ENCODE data around the gene CLDN15. TPM values are rescaled to one million over a fixed set of nuclear protein-coding genes. Genes with fewer than 3 reads are reported as not detected.
A peak's percentile ranks its signal among the peaks of the same experiment; 100 is the strongest.

Gene CLDN15
- total RNA-seq, 1 experiment from 2014 or later = 9.1 TPM

GRCh38 chr7:101220295-101220694 lies 17.3 kb downstream of the CLDN15 start:
- H3K4me1 Mint-ChIP-seq (ENCODE audit: low read depth, unreplicated experiment) = peaks cover 30% of the 10 kb centered on the region
- no peaks in the 10 kb centered on the region for H3K9me3 Mint-ChIP-seq (ENCODE audit: unreplicated experiment)
- no peaks in the 10 kb centered on the region for H3K27me3 ChIP-seq (replicated peaks; ENCODE audit: control insufficient read depth, insufficient read depth, low read length)
- no peak overlapping the region for H3K4me3 Mint-ChIP-seq (ENCODE audit: unreplicated experiment)
- H3K36me3 Mint-ChIP-seq (ENCODE audit: insufficient read depth, unreplicated experiment) = peaks cover 44% of the 10 kb centered on the region
- no peaks in the 10 kb centered on the region for H3K27me3 Mint-ChIP-seq (ENCODE audit: insufficient read depth, unreplicated experiment)
- no peak overlapping the region for H3K4me3 ChIP-seq (ENCODE audit: low read depth, low read length)
- DNase-seq = no peak
- intact Hi-C loops (cut with micrococcal nuclease; ENCODE audit: unreplicated experiment) = no loop called here
- BruUV-seq (replicated peaks) = no TSS peak
- no peaks in the 10 kb centered on the region for H3K9me3 ChIP-seq
- ChIA-PET POLR2A (no interaction called here), CTCF (interaction anchor here (0.6 to 1.4 kb wide), 3 partner anchors 24 to 602 kb away, joined by 3 to 6 read pairs (median 6); no protein-coding TSS in a partner anchor)
- no peak overlapping the region for H3K27ac Mint-ChIP-seq (ENCODE audit: unreplicated experiment)
- H3K36me3 ChIP-seq (ENCODE audit: control insufficient read depth, insufficient read depth, low read length) = no peaks in the 10 kb centered on the region
- peaks cover 22% of the 10 kb centered on the region for H3K4me1 ChIP-seq
- TF ChIP-seq CTCF (IDR thresholded peaks at IDR 0.05; ENCODE audit: insufficient read depth in 1 of 2, low read depth in 1 of 2, low read length in 1 of 2, severe bottlenecking in 1 of 2, unreplicated experiment in 1 of 2) = no peak

- ChIA-PET CTCF (interaction anchor here (0.6 to 2.8 kb wide), 15 partner anchors 10 to 715 kb away, joined by 3 to 49 read pairs (median 4); partner anchors contain the start of genes FIS1 and SERPINE1), POLR2A (interaction anchor here (0.6 to 2.0 kb wide), 11 partner anchors 10 to 146 kb away, joined by 3 to 15 read pairs (median 6); partner anchors contain the start of genes FIS1, MOGAT3 and VGF)
- no peaks in the 10 kb centered on the region for H3K27me3 Mint-ChIP-seq (ENCODE audit: insufficient read depth, unreplicated experiment)
- no peaks in the 10 kb centered on the region for H3K27me3 ChIP-seq (replicated peaks; ENCODE audit: control insufficient read depth, insufficient read depth, low read length)
- peak overlapping the region; percentile 83 for H3K4me3 Mint-ChIP-seq (ENCODE audit: unreplicated experiment)
- peak overlapping the region; percentile 75 for H3K4me3 ChIP-seq (ENCODE audit: low read depth, low read length)
- BruUV-seq (replicated peaks) = TSS peak; percentile 76
- H3K9me3 Mint-ChIP-seq (ENCODE audit: unreplicated experiment) = no peaks in the 10 kb centered on the region
- peaks cover 30% of the 10 kb centered on the region for H3K4me1 Mint-ChIP-seq (ENCODE audit: low read depth, unreplicated experiment)
- peaks cover 3% of the 10 kb centered on the region; the same call in 1 of the 2 replicates for H3K36me3 ChIP-seq (ENCODE audit: control insufficient read depth, insufficient read depth, low read length)
- TF ChIP-seq CTCF (IDR thresholded peaks at IDR 0.05; ENCODE audit: insufficient read depth in 1 of 2, low read depth in 1 of 2, low read length in 1 of 2, severe bottlenecking in 1 of 2, unreplicated experiment in 1 of 2) = no peak
- no peaks in the 10 kb centered on the region for H3K9me3 ChIP-seq
- peaks cover 22% of the 10 kb centered on the region for H3K4me1 ChIP-seq
- intact Hi-C loops (cut with micrococcal nuclease; ENCODE audit: unreplicated experiment) = loop anchor here (1.0 to 2.0 kb wide), 4 partner anchors 14 to 34 kb away; partner anchors contain the start of gene MOGAT3
- peaks cover 43% of the 10 kb centered on the region for H3K36me3 Mint-ChIP-seq (ENCODE audit: insufficient read depth, unreplicated experiment)
- H3K27ac Mint-ChIP-seq (ENCODE audit: unreplicated experiment) = peak overlapping the region; percentile 81
- DNase-seq = peak in 1 of 2 experiments; percentile 75
Observed at GRCh38 chr7:101218236-101219125, 19.1 kb downstream of the CLDN15 start.

Measured in Caco-2 (cell line).